ENCODE results near the gene KPNA1.

Gene KPNA1

DNA sequence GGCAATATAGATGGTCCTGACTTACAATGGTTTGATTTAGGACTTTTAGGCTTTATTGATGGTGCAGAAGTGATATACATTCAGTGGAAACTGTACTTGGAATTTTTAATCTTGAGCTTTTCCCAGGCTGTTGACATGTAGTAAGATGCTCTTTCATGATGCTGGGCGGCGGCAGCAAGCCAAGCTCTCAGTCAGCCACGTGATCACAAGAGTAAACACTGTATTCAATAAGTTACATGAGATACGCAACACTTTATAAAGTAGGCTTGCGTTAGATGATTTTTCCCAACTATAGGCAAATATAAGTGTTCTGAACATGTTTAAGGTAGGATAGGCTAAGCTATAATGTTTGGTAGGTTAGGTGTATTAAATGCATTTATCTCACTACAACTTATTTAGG, 31.4 kb upstream of the KPNA1 start:
- TF ChIP-seq, protein P1, sequence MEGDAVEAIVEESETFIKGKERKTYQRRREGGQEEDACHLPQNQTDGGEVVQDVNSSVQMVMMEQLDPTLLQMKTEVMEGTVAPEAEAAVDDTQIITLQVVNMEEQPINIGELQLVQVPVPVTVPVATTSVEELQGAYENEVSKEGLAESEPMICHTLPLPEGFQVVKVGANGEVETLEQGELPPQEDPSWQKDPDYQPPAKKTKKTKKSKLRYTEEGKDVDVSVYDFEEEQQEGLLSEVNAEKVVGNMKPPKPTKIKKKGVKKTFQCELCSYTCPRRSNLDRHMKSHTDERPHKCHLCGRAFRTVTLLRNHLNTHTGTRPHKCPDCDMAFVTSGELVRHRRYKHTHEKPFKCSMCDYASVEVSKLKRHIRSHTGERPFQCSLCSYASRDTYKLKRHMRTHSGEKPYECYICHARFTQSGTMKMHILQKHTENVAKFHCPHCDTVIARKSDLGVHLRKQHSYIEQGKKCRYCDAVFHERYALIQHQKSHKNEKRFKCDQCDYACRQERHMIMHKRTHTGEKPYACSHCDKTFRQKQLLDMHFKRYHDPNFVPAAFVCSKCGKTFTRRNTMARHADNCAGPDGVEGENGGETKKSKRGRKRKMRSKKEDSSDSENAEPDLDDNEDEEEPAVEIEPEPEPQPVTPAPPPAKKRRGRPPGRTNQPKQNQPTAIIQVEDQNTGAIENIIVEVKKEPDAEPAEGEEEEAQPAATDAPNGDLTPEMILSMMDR (conservative IDR thresholded peaks at IDR 0.05; ENCODE audit: low read depth, low read length), result no peak
- Histone ChIP-seq H3K27me3 (ENCODE audit: insufficient read depth, low read depth) (no peaks in the 10 kb centered on the region), H4K20me1 (ENCODE audit: insufficient read depth) (no peaks in the 10 kb centered on the region), H3K4me3 (IDR thresholded peaks at IDR 0.05; ENCODE audit: insufficient read depth, low read depth, low read length) (no peak overlapping the region), H3K9ac (no peak overlapping the region), H3K79me2 (ENCODE audit: insufficient read depth, low read depth) (no peaks in the 10 kb centered on the region), H3K36me3 (ENCODE audit: insufficient read depth) (no peaks in the 10 kb centered on the region), H3K27ac (no peak overlapping the region), H3K4me2 (no peak overlapping the region), H2AFZ (ENCODE audit: low read depth) (no peak overlapping the region), H3K4me1 (ENCODE audit: low read depth, poor library complexity, severe bottlenecking) (no peaks in the 10 kb centered on the region)

DNA sequence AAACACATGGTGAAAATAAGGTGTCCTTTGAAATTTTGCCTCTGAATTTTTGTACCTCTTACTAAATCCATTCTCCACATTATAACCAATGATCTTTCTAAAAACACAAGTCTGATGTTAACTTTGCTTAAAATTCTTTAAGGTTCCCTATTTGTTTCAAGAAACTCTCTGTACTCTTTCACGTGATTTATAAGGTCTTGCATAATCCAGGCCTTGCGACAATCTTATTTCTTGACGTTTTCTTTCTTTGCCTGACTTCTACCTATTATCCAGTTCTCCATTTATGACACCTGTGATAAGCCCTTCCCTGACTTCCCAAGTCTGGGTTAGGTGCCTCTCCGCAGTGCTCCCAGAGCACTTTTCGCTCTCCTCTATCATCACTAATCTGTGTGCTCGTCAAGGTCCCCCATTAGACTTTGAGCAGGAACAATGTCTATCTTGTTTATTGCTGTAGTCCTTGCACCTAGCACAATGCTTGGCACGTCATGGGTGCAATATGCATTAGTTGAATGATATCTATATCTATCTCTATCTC, 24.3 kb upstream of the KPNA1 start:
- Histone ChIP-seq H2AFZ (ENCODE audit: low read depth) (no peak overlapping the region), H4K20me1 (ENCODE audit: insufficient read depth) (no peaks in the 10 kb centered on the region), H3K27ac (no peak overlapping the region), H3K4me3 (IDR thresholded peaks at IDR 0.05; ENCODE audit: insufficient read depth, low read depth, low read length) (no peak overlapping the region), H3K79me2 (ENCODE audit: insufficient read depth, low read depth) (no peaks in the 10 kb centered on the region), H3K36me3 (ENCODE audit: insufficient read depth) (no peaks in the 10 kb centered on the region), H3K27me3 (ENCODE audit: insufficient read depth, low read depth) (no peaks in the 10 kb centered on the region), H3K4me2 (no peak overlapping the region), H3K4me1 (ENCODE audit: low read depth, poor library complexity, severe bottlenecking) (no peaks in the 10 kb centered on the region), H3K9ac (no peak overlapping the region)
- TF ChIP-seq, protein P1 (conservative IDR thresholded peaks at IDR 0.05; ENCODE audit: low read depth, low read length), result no peak

DNA sequence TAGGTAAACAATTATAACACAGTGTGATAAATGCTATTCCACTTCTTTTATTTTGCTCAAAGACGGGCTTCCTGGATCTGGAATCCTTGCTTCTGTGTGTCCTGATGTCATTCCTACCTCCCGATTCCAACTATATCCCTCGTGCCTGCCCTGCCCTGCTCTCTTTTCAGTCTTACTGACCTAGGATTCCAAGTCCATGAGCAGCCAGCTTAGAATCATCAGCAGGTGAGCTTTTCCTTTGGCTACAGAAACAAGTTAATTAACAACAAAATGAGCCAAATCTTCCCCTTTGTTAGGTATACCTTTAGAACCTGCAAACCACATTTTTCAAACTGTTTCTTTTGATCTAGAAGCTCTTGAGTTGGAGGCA, 21.9 kb upstream of the KPNA1 start:
- Histone ChIP-seq H2AFZ (ENCODE audit: low read depth) (no peak overlapping the region), H3K4me1 (ENCODE audit: low read depth, poor library complexity, severe bottlenecking) (peaks cover 6% of the 10 kb centered on the region), H3K36me3 (ENCODE audit: insufficient read depth) (no peaks in the 10 kb centered on the region), H3K27ac (no peak overlapping the region), H3K27me3 (ENCODE audit: insufficient read depth, low read depth) (no peaks in the 10 kb centered on the region; the same call in 1 of the 2 replicates), H4K20me1 (ENCODE audit: insufficient read depth) (no peaks in the 10 kb centered on the region), H3K4me3 (IDR thresholded peaks at IDR 0.05; ENCODE audit: insufficient read depth, low read depth, low read length) (no peak overlapping the region), H3K4me2 (no peak overlapping the region), H3K79me2 (ENCODE audit: insufficient read depth, low read depth) (no peaks in the 10 kb centered on the region), H3K9ac (no peak overlapping the region)
- TF ChIP-seq, protein P1 (conservative IDR thresholded peaks at IDR 0.05; ENCODE audit: low read depth, low read length), result no peak

DNA sequence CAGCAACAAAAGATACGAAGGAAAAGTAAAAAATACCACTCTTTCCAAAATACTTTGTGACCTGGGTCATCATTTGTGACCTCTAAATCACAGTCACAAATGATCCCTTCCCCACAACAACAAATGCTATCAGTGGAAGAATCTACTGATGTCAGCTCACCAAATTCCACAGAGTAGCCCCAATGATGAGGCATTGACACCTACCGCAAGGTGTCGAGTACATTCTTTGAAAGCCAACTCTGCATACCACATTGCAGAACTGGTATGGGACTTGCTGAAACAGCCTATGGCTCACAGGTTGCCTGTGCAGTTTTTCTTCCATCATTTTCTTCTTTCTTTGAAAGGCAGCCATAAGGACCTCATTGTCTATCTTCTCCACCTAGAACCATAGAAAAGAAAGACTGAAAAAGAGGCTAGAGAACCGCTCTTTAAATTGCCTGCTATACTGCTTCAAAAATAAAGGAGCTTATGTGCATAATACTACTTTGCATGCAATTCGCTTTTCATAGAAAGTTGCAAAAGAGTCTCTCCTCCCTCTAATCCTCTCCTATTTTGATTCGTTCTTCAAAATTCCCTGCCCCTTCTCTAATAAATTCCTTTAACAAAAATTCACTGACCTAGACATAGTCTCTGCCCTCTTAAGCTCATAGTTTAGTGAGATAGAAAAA, 21.4 kb upstream of the KPNA1 start:
- no peaks in the 10 kb centered on the region; the same call in 1 of the 2 replicates for H3K27me3 ChIP-seq (ENCODE audit: insufficient read depth, low read depth)
- H3K4me2 ChIP-seq, result no peak overlapping the region
- H3K79me2 ChIP-seq (ENCODE audit: insufficient read depth, low read depth), result no peaks in the 10 kb centered on the region
- H3K36me3 ChIP-seq (ENCODE audit: insufficient read depth), result no peaks in the 10 kb centered on the region
- peaks cover 6% of the 10 kb centered on the region for H3K4me1 ChIP-seq (ENCODE audit: low read depth, poor library complexity, severe bottlenecking)
- H3K4me3 ChIP-seq (IDR thresholded peaks at IDR 0.05; ENCODE audit: insufficient read depth, low read depth, low read length), result no peak overlapping the region
- TF ChIP-seq, protein P1 (conservative IDR thresholded peaks at IDR 0.05; ENCODE audit: low read depth, low read length), result no peak
- no peaks in the 10 kb centered on the region for H4K20me1 ChIP-seq (ENCODE audit: insufficient read depth)
- no peak overlapping the region for H2AFZ ChIP-seq (ENCODE audit: low read depth)
- no peak overlapping the region for H3K27ac ChIP-seq
- H3K9ac ChIP-seq, result no peak overlapping the region
